OCI-LY3 (cell line): Measurements from ENCODE around the gene BIVM.

Source experiments
- EZH2phosphoT487 ChIP-seq: fragments of 200-600 bp; shearing (Covaris generic); IDR thresholded peaks from 2 replicates; pipeline ENCODE4 v1.6.1; 2018; ENCODE audit warnings: antibody characterized with exemption, mixed run types, low read depth
- TF ChIP-seq, protein P1 (sequence below): fragments of 200-600, 300-600 bp; sonication (generic); IDR thresholded peaks from 2 replicates; pipeline ENCODE4 v1.5.1; 2014; ENCODE audit warnings: antibody characterized with exemption, low read length, low read depth

DNA sequence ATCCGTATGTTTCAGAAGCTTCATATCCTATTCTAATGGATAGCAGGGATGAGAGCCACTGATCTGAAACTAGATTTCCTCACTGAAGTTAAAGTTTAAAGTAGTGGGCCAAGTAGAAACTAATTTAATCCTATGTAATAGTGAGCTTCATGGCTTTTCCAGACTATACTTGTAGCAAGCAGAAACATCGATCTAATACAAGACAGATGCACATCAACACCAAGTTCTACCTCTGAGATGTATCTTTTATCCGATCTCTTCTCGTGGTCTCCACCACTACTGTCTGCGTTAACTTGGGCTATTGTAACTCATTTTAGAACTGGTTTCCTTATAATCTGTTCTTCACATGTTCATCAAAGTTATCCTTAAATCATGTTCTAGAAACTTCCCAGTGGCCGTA, 50.0 kb downstream of the BIVM start:
- TF ChIP-seq, protein P1, sequence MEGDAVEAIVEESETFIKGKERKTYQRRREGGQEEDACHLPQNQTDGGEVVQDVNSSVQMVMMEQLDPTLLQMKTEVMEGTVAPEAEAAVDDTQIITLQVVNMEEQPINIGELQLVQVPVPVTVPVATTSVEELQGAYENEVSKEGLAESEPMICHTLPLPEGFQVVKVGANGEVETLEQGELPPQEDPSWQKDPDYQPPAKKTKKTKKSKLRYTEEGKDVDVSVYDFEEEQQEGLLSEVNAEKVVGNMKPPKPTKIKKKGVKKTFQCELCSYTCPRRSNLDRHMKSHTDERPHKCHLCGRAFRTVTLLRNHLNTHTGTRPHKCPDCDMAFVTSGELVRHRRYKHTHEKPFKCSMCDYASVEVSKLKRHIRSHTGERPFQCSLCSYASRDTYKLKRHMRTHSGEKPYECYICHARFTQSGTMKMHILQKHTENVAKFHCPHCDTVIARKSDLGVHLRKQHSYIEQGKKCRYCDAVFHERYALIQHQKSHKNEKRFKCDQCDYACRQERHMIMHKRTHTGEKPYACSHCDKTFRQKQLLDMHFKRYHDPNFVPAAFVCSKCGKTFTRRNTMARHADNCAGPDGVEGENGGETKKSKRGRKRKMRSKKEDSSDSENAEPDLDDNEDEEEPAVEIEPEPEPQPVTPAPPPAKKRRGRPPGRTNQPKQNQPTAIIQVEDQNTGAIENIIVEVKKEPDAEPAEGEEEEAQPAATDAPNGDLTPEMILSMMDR: no peak
- no peak for TF ChIP-seq EZH2phosphoT487
